GM23338 (cell line): ENCODE data around the gene FRAS1. TPM values are rescaled to one million over a fixed set of nuclear protein-coding genes. Genes with fewer than 3 reads are reported as not detected.

Experiments used
- ATAC-seq: fragments of 200-7000 bp; cut with Tn5 transposase; 3 replicates; pipeline ENCODE4 v1.9.1; 2020
- DNase-seq: peaks from one replicate; pipeline ENCODE4 v3.0.0-alpha.2; 2015; ENCODE audit warnings: low spot score
- H2AFZ ChIP-seq: fragments of 200-600 bp; sonication (generic); 2 replicates; pipeline ENCODE4 v1.8.0; 2016; ENCODE audit warnings: antibody characterized with exemption, mild to moderate bottlenecking, moderate library complexity
- H3F3A ChIP-seq: fragments of 200-600 bp; sonication (generic); replicated peaks from 2 replicates; pipeline ENCODE4 v1.8.0; 2017; ENCODE audit warnings: antibody characterized with exemption, mixed run types, low read depth
- H3K27ac ChIP-seq: fragments of 200-600 bp; sonication (generic); 2 replicates; pipeline ENCODE4 v1.6.1; 2016; ENCODE audit warnings: low read depth
- H3K27me3 ChIP-seq: fragments of 200-600 bp; sonication (generic); 2 replicates; pipeline ENCODE4 v1.8.0; 2016; ENCODE audit warnings: mild to moderate bottlenecking, mixed run types, moderate library complexity; ENCODE audit not compliant: insufficient read depth
- H3K36me3 ChIP-seq: fragments of 200-600 bp; sonication (generic); 2 replicates; pipeline ENCODE4 v1.8.0; 2016; ENCODE audit warnings: mild to moderate bottlenecking; ENCODE audit not compliant: insufficient read depth
- H3K4me1 ChIP-seq: fragments of 200-600 bp; sonication (generic); 2 replicates; pipeline ENCODE4 v1.8.0; 2016; ENCODE audit warnings: mild to moderate bottlenecking, moderate library complexity; ENCODE audit not compliant: insufficient read depth
- H3K4me2 ChIP-seq: fragments of 200-600 bp; sonication (generic); 2 replicates; pipeline ENCODE4 v1.7.1; 2017; ENCODE audit warnings: mixed run types
- H3K4me3 ChIP-seq: fragments of 200-600 bp; sonication (generic); 2 replicates; pipeline ENCODE4 v1.6.1; 2016; ENCODE audit warnings: mixed run types
- H3K79me2 ChIP-seq: fragments of 200-600 bp; sonication (generic); replicated peaks from 2 replicates; pipeline ENCODE4 v1.8.0; 2017; ENCODE audit warnings: mild to moderate bottlenecking; ENCODE audit not compliant: insufficient read depth
- H3K9me2 ChIP-seq: fragments of 200-600 bp; sonication (generic); 2 replicates; pipeline ENCODE4 v1.8.0; 2017; ENCODE audit not compliant: insufficient read depth
- H4K20me1 ChIP-seq: fragments of 200-600 bp; sonication (generic); replicated peaks from 2 replicates; pipeline ENCODE4 v1.8.0; 2017; ENCODE audit warnings: mild to moderate bottlenecking; ENCODE audit not compliant: insufficient read depth
- H3K27ac Mint-ChIP-seq: 2 replicates; pipeline ENCODE4 v1.8.0; 2020; ENCODE audit warnings: inconsistent platforms, mild to moderate bottlenecking, moderate library complexity, mixed read lengths
- H3K27me3 Mint-ChIP-seq: 3 replicates; pipeline ENCODE4 v1.8.0; 2022; ENCODE audit warnings: low read depth, mild to moderate bottlenecking, moderate library complexity, mixed read lengths, inconsistent platforms; ENCODE audit not compliant: insufficient read depth, poor library complexity
- H3K36me3 Mint-ChIP-seq: 3 replicates; pipeline ENCODE4 v1.8.0; 2021; ENCODE audit warnings: low read depth, mild to moderate bottlenecking, inconsistent platforms, moderate library complexity, mixed read lengths
- H3K4me1 Mint-ChIP-seq: 3 replicates; pipeline ENCODE4 v1.8.0; 2020; ENCODE audit warnings: mild to moderate bottlenecking, inconsistent platforms, mixed read lengths
- H3K4me3 Mint-ChIP-seq: 3 replicates; pipeline ENCODE4 v1.8.0; 2021; ENCODE audit warnings: moderate library complexity, mild to moderate bottlenecking, inconsistent platforms, mixed read lengths
- H3K9me3 Mint-ChIP-seq: 3 replicates; pipeline ENCODE4 v1.8.0; 2020; ENCODE audit warnings: moderate library complexity, mild to moderate bottlenecking, inconsistent platforms, mixed read lengths
- CREB1 ChIP-seq: fragments of 250-450 bp; sonication (Bioruptor Pico); IDR thresholded peaks from 2 replicates; pipeline ENCODE4 v1.5.0; 2020; ENCODE audit warnings: low read depth, mild to moderate bottlenecking, moderate library complexity
- ETS1 ChIP-seq: IDR thresholded peaks from 2 replicates; pipeline ENCODE4 v1.6.1; 2016; ENCODE audit warnings: antibody characterized with exemption
- EZH2 ChIP-seq: fragments of 200-600 bp; sonication (generic); IDR thresholded peaks from one replicate; pipeline ENCODE4 v1.8.0; 2017; ENCODE audit warnings: antibody characterized with exemption, mild to moderate bottlenecking, low read depth; ENCODE audit not compliant: unreplicated experiment
- EZH2phosphoT487 ChIP-seq: fragments of 200-600 bp; sonication (generic); IDR thresholded peaks from one replicate; pipeline ENCODE4 v1.8.1; 2018; ENCODE audit warnings: antibody characterized with exemption; ENCODE audit not compliant: unreplicated experiment
- JUNB ChIP-seq: IDR thresholded peaks from one replicate; pipeline ENCODE4 v1.6.1; 2016; ENCODE audit warnings: antibody characterized with exemption; ENCODE audit not compliant: unreplicated experiment
- NANOG ChIP-seq: IDR thresholded peaks from 2 replicates; pipeline ENCODE4 v1.6.1; 2016; ENCODE audit warnings: antibody characterized with exemption, borderline replicate concordance
- POLR2AphosphoS5 ChIP-seq: IDR thresholded peaks from 2 replicates; pipeline ENCODE4 v1.6.1; 2016; ENCODE audit warnings: antibody characterized with exemption, low read depth
- REST ChIP-seq: IDR thresholded peaks from one replicate; pipeline ENCODE4 v1.6.1; 2018; ENCODE audit warnings: antibody characterized with exemption; ENCODE audit not compliant: unreplicated experiment
- STAT1 ChIP-seq: IDR thresholded peaks from one replicate; pipeline ENCODE4 v1.6.1; 2016; ENCODE audit warnings: antibody characterized with exemption; ENCODE audit not compliant: unreplicated experiment
- ZNF331 ChIP-seq: fragments of 250-450 bp; sonication (Bioruptor Pico); IDR thresholded peaks from 2 replicates; pipeline ENCODE4 v1.5.0; 2020; ENCODE audit warnings: low read depth, mild to moderate bottlenecking, moderate library complexity
- polyA plus RNA-seq: library from polyadenylated mRNA; unstranded; fragments of >200 nt; fragmentation: Nextera tagmentation; extraction: Ambion mirVana; gene quantifications from 2 replicates; pipeline ENCODE4 v1.2.1, GENCODE V29; 2016
- total RNA-seq: library from RNA; depleted of rRNA; stranded (reverse); fragments of >200 nt; shearing (Covaris generic); gene quantifications from 2 replicates; pipeline ENCODE4 v1.2.3, GENCODE V29; 2014
- TF ChIP-seq, protein P1 (sequence below), 2 experiments: fragments of 200-600 bp in 1 of 2; sonication (generic) in 1 of 2; conservative IDR thresholded peaks; 2 replicates each; pipeline versions ENCODE4 v1.5.1 to v1.6.1; 2016 to 2017; ENCODE audit warnings: antibody characterized with exemption in 2 of 2, low read depth in 2 of 2, mild to moderate bottlenecking in 2 of 2, moderate library complexity in 1 of 2
- TF ChIP-seq, protein P2 (sequence below): fragments of 250-450 bp; sonication (Bioruptor Pico); IDR thresholded peaks from 2 replicates; pipeline ENCODE4 v1.5.0; 2020; ENCODE audit warnings: mild to moderate bottlenecking, moderate library complexity

Gene FRAS1
- total and polyA plus RNA-seq, 2 experiments from 2014 or later, result 12.4 to 108 TPM

- Mint-ChIP-seq H3K36me3 (peaks cover 17% of the 10 kb centered on the region), H3K9me3 (no peaks in the 10 kb centered on the region; the same call in 2 of the 3 replicates), H3K4me3 (no peak overlapping the region), H3K27me3 (no peaks in the 10 kb centered on the region), H3K27ac (no peak overlapping the region), H3K4me1 (peaks cover 6% of the 10 kb centered on the region; the same call in 2 of the 3 replicates)
- no peak for ATAC-seq
- H2AFZ ChIP-seq, result no peak overlapping the region
- H3K27me3 ChIP-seq, result no peaks in the 10 kb centered on the region
- no peak overlapping the region for H3K4me3 ChIP-seq
- H3K79me2 ChIP-seq, result no peaks in the 10 kb centered on the region
- H3F3A ChIP-seq, result no peaks in the 10 kb centered on the region
- H3K4me1 ChIP-seq, result no peaks in the 10 kb centered on the region
- H4K20me1 ChIP-seq, result no peaks in the 10 kb centered on the region
- no peaks in the 10 kb centered on the region for H3K9me2 ChIP-seq
- H3K36me3 ChIP-seq, result peaks cover 18% of the 10 kb centered on the region
- no peak overlapping the region for H3K27ac ChIP-seq
- H3K4me2 ChIP-seq, result no peak overlapping the region
- TF ChIP-seq JUNB, result no peak
- TF ChIP-seq, protein P1, sequence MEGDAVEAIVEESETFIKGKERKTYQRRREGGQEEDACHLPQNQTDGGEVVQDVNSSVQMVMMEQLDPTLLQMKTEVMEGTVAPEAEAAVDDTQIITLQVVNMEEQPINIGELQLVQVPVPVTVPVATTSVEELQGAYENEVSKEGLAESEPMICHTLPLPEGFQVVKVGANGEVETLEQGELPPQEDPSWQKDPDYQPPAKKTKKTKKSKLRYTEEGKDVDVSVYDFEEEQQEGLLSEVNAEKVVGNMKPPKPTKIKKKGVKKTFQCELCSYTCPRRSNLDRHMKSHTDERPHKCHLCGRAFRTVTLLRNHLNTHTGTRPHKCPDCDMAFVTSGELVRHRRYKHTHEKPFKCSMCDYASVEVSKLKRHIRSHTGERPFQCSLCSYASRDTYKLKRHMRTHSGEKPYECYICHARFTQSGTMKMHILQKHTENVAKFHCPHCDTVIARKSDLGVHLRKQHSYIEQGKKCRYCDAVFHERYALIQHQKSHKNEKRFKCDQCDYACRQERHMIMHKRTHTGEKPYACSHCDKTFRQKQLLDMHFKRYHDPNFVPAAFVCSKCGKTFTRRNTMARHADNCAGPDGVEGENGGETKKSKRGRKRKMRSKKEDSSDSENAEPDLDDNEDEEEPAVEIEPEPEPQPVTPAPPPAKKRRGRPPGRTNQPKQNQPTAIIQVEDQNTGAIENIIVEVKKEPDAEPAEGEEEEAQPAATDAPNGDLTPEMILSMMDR (conservative IDR thresholded peaks at IDR 0.05; ENCODE audit: low read depth in 2 of 2), result no peak
- TF ChIP-seq ZNF331 (CRISPR knock-in tag), result no peak
- no peak for TF ChIP-seq ETS1
- TF ChIP-seq CREB1 (CRISPR knock-in tag), result no peak
- no peak for TF ChIP-seq EZH2phosphoT487
- TF ChIP-seq, protein P2, sequence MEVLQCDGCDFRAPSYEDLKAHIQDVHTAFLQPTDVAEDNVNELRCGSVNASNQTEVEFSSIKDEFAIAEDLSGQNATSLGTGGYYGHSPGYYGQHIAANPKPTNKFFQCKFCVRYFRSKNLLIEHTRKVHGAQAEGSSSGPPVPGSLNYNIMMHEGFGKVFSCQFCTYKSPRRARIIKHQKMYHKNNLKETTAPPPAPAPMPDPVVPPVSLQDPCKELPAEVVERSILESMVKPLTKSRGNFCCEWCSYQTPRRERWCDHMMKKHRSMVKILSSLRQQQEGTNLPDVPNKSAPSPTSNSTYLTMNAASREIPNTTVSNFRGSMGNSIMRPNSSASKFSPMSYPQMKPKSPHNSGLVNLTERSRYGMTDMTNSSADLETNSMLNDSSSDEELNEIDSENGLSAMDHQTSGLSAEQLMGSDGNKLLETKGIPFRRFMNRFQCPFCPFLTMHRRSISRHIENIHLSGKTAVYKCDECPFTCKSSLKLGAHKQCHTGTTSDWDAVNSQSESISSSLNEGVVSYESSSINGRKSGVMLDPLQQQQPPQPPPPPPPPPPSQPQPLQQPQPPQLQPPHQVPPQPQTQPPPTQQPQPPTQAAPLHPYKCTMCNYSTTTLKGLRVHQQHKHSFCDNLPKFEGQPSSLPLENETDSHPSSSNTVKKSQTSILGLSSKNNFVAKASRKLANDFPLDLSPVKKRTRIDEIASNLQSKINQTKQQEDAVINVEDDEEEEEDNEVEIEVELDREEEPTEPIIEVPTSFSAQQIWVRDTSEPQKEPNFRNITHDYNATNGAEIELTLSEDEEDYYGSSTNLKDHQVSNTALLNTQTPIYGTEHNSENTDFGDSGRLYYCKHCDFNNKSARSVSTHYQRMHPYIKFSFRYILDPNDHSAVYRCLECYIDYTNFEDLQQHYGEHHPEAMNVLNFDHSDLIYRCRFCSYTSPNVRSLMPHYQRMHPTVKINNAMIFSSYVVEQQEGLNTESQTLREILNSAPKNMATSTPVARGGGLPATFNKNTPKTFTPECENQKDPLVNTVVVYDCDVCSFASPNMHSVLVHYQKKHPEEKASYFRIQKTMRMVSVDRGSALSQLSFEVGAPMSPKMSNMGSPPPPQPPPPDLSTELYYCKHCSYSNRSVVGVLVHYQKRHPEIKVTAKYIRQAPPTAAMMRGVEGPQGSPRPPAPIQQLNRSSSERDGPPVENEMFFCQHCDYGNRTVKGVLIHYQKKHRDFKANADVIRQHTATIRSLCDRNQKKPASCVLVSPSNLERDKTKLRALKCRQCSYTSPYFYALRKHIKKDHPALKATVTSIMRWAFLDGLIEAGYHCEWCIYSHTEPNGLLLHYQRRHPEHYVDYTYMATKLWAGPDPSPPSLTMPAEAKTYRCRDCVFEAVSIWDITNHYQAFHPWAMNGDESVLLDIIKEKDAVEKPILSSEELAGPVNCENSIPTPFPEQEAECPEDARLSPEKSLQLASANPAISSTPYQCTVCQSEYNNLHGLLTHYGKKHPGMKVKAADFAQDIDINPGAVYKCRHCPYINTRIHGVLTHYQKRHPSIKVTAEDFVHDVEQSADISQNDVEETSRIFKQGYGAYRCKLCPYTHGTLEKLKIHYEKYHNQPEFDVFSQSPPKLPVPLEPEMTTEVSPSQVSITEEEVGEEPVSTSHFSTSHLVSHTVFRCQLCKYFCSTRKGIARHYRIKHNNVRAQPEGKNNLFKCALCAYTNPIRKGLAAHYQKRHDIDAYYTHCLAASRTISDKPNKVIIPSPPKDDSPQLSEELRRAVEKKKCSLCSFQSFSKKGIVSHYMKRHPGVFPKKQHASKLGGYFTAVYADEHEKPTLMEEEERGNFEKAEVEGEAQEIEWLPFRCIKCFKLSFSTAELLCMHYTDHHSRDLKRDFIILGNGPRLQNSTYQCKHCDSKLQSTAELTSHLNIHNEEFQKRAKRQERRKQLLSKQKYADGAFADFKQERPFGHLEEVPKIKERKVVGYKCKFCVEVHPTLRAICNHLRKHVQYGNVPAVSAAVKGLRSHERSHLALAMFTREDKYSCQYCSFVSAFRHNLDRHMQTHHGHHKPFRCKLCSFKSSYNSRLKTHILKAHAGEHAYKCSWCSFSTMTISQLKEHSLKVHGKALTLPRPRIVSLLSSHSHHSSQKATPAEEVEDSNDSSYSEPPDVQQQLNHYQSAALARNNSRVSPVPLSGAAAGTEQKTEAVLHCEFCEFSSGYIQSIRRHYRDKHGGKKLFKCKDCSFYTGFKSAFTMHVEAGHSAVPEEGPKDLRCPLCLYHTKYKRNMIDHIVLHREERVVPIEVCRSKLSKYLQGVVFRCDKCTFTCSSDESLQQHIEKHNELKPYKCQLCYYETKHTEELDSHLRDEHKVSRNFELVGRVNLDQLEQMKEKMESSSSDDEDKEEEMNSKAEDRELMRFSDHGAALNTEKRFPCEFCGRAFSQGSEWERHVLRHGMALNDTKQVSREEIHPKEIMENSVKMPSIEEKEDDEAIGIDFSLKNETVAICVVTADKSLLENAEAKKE (CRISPR knock-in tag), result no peak
- no peak for TF ChIP-seq REST
- TF ChIP-seq EZH2, result no peak
- no peak for TF ChIP-seq STAT1
- no peak for TF ChIP-seq NANOG
- no peak for TF ChIP-seq POLR2AphosphoS5
- no peak for DNase-seq
Measured at GRCh38 chr4:78459327-78459726, 402.2 kb downstream of the FRAS1 start.
